Activated T-helper 1 cell treated with Interleukin-2 at 50 U/mL for 16 hours (primary cell): Measurements from ENCODE around the gene CDH2.

Experiments used
- DNase-seq: peaks from one replicate; pipeline ENCODE4 v3.0.0-alpha.2; 2020; ENCODE audit warnings: low read depth

The CDH2 gene

DNA sequence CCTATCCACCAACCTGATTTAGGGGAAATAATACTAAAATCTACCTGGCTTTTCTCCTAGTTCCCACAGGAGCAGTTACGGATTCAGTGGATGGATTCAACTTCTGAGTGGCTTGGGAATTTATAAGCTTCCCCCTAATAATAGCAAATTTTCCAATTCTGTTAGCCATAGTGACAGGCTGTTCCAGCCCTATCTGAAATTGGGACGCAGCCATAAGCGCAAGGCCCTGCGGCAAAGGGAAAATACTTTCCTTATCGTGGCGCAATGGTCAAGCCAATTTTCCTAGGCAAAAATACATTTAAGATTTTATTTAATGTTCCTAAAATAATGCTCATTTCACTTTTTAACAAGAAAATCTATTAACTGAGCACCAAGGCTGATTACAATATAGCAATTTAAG lies 49.7 kb downstream of the CDH2 start:
- DNase-seq: no peak

DNA sequence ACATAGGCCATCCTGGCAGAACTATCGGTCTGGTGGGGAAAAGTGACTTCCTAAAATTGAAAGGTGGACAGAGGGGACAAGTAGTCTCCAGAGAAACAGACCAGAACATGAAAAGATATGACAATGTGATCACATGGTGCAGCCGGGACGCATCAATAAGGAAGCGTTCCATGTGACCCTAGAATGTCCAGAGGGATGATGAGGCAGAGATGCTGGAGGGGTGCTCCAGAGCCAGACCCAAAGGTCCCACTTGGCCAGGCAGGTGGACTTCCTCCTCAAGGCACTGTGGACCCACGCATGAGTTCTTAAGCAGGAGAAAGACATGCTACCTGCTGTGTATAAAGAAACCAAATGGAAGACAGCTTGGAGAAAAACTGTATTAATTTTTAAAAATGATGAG lies 50.2 kb downstream of the CDH2 start:
- no peak for DNase-seq

DNA sequence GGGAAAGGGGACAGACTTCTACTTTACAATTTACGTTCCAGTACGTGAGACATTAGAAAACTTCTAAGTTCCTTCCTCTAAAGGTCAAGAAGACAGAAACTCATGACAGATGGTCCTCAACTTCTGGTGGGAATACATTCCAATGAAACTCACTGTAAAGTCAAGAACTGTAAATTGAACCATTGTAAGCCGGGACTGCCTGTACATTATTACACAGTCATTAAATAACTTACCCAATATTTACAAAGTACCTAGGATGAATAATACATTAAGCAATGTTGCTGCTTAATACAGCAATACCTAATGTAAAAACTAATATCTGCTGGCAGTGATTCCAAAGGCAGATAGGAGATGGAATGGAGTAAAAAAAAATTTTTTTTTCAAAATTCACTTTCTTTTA lies 51.9 kb downstream of the CDH2 start:
- DNase-seq: no peak

GRCh38 chr18:28124131-28125029 lies 52.5 kb downstream of the CDH2 start:
- no peak for DNase-seq

GRCh38 chr18:28123401-28124030 lies 53.4 kb downstream of the CDH2 start:
- no peak for DNase-seq

DNA sequence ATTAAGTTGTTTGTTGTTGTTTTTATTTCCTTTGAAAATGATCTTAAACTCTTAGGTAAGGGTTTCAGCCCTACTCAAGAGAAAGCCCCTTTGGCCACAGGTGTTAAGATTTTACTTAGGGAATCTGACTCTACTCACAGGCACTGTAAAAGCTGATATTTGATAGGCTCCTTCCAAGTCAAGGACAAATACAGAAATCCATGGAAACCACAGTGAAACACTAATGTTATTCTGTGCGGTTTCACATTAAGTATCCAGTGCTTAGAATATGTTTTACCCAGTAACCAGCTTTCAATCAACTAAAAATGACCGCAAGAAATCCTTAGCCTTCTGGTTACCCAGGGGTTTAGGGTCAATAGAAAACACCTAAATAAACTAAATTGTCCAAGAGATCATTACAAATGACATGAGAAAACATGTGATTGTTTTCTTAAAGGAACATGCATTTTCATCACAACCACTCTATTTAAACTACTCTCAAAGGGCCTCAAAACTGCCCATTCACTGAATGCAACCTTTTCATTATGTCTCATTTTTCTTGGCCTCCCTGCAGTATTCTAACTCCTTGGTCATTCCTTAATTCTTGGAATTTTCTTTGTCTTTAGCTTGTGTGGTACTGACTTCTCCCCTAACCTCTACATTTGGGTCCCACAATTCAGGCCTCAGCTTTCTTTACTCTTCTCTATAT lies 56.0 kb downstream of the CDH2 start:
- DNase-seq: no peak

- DNase-seq: no peak
Observed at GRCh38 chr18:28116461-28116860, 60.5 kb downstream of the CDH2 start.

GRCh38 chr18:28115149-28115550 lies 61.8 kb downstream of the CDH2 start:
- DNase-seq: no peak

DNA sequence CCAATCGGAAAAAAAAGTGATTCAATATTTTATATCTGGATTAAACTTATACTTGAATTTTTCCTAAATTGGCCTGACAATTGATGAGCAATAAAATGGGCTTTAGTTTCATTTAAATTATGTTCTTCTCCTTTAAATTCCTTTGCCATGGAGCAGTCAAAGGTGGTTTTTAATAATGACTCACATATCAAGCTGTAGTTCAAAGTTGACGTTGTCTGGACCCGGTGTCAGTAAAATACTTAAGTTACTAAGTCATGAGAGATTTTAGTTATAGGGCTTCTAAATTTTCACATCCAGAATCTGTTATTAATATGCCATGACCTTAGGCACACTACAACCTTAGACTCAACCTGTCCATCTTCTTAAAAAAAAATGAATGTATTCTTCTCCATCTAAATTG lies 62.5 kb downstream of the CDH2 start:
- no peak for DNase-seq

DNA sequence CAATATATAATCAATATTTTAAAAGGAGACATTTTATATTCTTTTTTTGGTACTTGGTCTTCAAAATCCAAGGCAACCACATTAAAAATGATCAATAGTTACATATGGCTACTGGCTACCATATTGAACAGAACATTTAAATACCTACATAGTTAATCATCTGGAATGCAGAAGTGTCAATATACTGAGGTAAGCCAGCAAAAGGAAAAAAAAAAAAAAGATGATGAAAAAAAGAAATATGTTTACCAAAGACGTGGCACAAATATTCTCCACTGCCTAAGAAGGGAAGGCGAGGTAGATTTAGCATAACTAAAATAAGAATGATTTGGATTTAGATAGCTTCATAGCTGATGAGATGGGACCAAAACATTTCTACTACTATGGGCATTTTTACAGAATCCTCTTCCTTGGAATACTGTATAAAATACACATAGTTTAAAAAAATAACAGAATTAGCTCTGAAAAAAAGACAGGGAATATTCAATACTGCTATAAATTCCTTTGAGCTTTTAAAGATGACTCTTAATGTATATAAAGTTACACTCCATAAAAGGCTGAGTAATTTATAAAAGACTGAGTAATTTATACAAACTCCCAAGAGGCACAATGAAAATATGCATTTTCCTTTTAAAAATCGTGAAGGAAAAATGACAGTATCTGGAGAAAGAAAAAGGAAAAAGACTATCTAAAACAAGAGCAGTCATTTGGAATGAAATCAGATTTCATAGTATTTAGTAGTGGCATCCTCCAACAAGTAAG lies 63.5 kb downstream of the CDH2 start:
- DNase-seq: no peak

DNA sequence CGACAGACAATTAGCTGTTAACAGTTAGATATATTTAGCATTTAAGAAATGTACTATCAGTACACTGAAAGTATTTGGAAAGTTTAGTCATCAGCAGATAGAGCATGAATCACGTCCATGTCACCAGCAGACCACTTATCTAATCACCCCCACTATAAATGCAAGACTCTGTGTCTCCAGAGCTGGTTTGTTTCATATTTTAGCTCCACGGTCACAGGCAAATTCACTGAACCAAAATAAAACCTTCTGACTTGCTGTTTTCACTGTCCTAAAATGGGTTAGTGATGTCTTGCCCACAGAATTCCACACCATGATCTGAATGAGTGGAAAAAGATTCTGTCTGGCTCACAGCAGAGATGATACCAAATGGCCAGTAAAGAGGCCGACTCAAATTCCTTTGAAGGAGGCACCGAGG lies 64.9 kb downstream of the CDH2 start:
- no peak for DNase-seq

- no peak for DNase-seq
Observed at GRCh38 chr18:28110924-28111323, 66.0 kb downstream of the CDH2 start.

GRCh38 chr18:28109781-28110560 lies 67.0 kb downstream of the CDH2 start:
- DNase-seq: no peak

- DNase-seq: no peak
Observed at GRCh38 chr18:28108814-28109213, 68.1 kb downstream of the CDH2 start.

- no peak for DNase-seq
Observed at GRCh38 chr18:28108254-28108653, 68.7 kb downstream of the CDH2 start.

DNA sequence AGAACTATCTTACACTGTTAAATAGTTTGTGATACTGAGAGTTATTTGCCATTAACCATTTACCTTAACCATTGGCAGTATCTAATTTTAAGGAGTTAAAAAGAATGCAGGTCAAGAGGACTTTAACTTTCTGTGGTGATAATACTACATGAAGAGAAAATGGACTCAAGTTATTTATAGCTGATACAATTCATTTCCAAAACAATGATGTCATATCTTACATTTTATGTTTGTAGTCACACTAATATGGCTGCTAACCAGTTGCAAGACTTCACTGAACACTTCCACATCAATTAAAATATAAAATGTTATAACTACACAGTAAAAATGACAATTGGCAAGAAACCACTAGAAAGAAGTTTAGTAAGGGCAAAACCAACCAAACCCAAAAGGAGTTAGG lies 77.7 kb downstream of the CDH2 start:
- no peak for DNase-seq

DNA sequence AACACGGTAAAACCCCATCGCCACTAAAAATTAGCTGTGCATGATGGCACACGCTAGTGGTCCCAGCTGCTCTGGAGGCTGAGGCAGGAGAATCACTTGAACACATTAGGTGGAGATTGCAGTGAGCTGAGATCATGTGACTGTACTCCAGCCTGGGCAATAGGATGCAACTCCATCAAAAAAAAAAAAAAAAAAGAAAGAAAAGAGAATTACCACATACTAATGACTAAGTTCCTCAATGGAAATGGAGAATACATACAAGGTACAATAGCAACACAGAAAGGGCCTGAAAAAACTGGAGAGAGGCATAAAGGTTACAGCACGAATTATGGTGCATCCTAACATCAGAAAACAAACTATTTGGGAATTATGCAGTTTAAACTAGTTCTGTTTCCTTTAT lies 81.3 kb downstream of the CDH2 start:
- DNase-seq: no peak

DNA sequence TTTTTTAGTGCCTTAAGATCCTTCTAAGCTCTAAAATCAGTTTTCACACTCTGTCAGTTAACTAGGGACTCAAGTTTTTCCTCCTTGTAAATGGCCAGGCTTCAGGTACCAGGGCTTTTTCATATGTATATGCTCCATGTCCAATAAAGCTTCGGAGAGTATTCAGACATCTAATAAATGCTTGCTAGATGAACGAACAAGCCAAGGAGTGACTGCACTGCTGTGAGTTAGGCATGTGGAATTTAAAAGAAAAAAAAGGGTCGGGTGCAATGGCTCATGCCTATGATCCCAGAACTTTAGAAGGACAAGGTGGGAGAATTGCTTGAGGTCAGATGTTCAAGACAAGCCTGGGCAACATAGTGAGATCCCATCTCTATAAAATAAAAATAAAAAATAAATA lies 81.9 kb downstream of the CDH2 start:
- DNase-seq: no peak

GRCh38 chr18:28091197-28091596 lies 85.7 kb downstream of the CDH2 start:
- DNase-seq: no peak

- no peak for DNase-seq
Observed at GRCh38 chr18:28088477-28088876, 88.5 kb downstream of the CDH2 start.
